ENCODE data around the gene MYG1. TPM values are rescaled to one million over a fixed set of nuclear protein-coding genes. Genes with fewer than 3 reads are reported as not detected.
A peak's percentile ranks its signal among the peaks of the same experiment; 100 is the strongest.

Gene MYG1
- total and polyA plus RNA-seq, 2 donors (not counting 3 experiments of a cell fraction or from before 2014, with no cell fraction given), result 65.5 to 65.8 TPM

- H3K9ac ChIP-seq (replicated peaks; ENCODE audit: extremely low read depth, insufficient read depth, low read length), result no peak overlapping the region
- H3K27me3 ChIP-seq (ENCODE audit: control insufficient read depth in 2 of 2, insufficient read depth in 2 of 2, low read length in 2 of 2), result no peaks in the 10 kb centered on the region
- CTCF ChIA-PET, result interaction anchor here (0.9 to 12.3 kb wide), 15 partner anchors 10 to 222 kb away, joined by 3 to 366 read pairs (median 6); partner anchors contain the start of genes AAAS, ESPL1 and MYG1
- H3K9me1 ChIP-seq (replicated peaks; ENCODE audit: control insufficient read depth, extremely low read depth, insufficient read depth, low read length), result no peaks in the 10 kb centered on the region
- peaks cover 2 to 11% of the 10 kb centered on the region in 2 experiments for H3K36me3 ChIP-seq (ENCODE audit: control insufficient read depth in 2 of 2, extremely low read depth in 1 of 2, insufficient read depth in 2 of 2, low read length in 2 of 2)
- H3K4me1 ChIP-seq (ENCODE audit: control insufficient read depth, extremely low read depth, insufficient read depth, low read length), result peaks cover 17% of the 10 kb centered on the region
- dilution Hi-C loops (cut with MboI; ENCODE audit: extremely low pct_ligation_motif_present, low sequenced_read_pairs) (no loop called here), intact Hi-C loops (cut with micrococcal nuclease) (no loop called here)
- DNase-seq (ENCODE audit: low read depth, low spot score), result no peak
- H3K79me2 ChIP-seq (ENCODE audit: control insufficient read depth, insufficient read depth, low read length), result no peaks in the 10 kb centered on the region
- BruUV-seq (replicated peaks), result TSS peak; percentile 9
- H3K4me3 ChIP-seq (replicated peaks in 1 of 3; ENCODE audit: insufficient read depth in 1 of 3, low read depth in 1 of 3, low read length in 3 of 3), result no peak overlapping the region
- H3K9me3 ChIP-seq (replicated peaks; ENCODE audit: control insufficient read depth, insufficient read depth, low read length), result no peaks in the 10 kb centered on the region
- POLR2A ChIA-PET, result interaction anchor here (1.1 kb wide), 1 partner anchor 223 kb away, joined by 3 read pairs; no protein-coding TSS in a partner anchor
- TF ChIP-seq EZH2 (IDR thresholded peaks at IDR 0.05; ENCODE audit: borderline replicate concordance, low read depth, low read length, severe bottlenecking), result no peak
- TF ChIP-seq MAX (IDR thresholded peaks at IDR 0.05; ENCODE audit: insufficient read depth, insufficient read length), result no peak
- no peak for TF ChIP-seq POLR2A (IDR thresholded peaks at IDR 0.05; ENCODE audit: low read depth, low read length)
- TF ChIP-seq MYC (IDR thresholded peaks at IDR 0.05; ENCODE audit: low read depth, low read length), result no peak
- no peak for TF ChIP-seq JUN (IDR thresholded peaks at IDR 0.05; ENCODE audit: borderline replicate concordance, insufficient read depth, insufficient read length, low read depth)
- no peak for TF ChIP-seq GATA2 (IDR thresholded peaks at IDR 0.05; ENCODE audit: insufficient read depth, insufficient read length, low read depth, low read length)
- no peak overlapping the region for H3K4me2 ChIP-seq (ENCODE audit: insufficient read depth, low read length)
- no peak overlapping the region for H2AFZ ChIP-seq (ENCODE audit: low read depth, low read length)
- H3K27ac ChIP-seq (ENCODE audit: insufficient read depth, low read depth, low read length), result no peak overlapping the region
- no peak for FAIRE-seq
- no peaks in the 10 kb centered on the region for H4K20me1 ChIP-seq (replicated peaks; ENCODE audit: control insufficient read depth, extremely low read depth, insufficient read depth, low read length)
These were observed 11.2 kb upstream of the MYG1 start for GRCh38 chr12:53288322-53288721.

DNA sequence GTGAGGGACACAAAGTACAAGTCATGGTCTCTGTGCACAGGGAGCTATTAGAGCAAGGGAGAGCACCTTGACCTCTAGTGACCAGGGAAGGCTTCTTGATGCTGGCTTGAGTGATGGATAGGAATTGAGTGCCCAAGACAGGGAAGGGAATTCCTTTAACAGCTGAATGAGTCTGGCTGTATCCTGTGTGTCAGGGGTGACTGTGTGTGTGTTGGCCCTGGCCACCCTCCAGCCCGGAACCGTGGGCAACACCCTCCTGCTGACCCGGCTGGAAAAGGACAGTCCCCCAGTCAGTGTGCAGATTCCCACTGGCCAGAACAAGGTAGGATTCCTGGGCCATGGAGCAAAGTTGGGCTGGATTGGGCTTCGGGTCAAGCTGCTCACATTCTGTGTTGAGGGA, 9.6 kb upstream of the MYG1 start:
- DNase-seq (ENCODE audit: low read depth, low spot score) (peak; percentile 33), FAIRE-seq (peak; percentile 71)
- peak overlapping the region; percentile 31 for H3K27ac ChIP-seq (ENCODE audit: insufficient read depth, low read depth, low read length)
- POLR2A ChIA-PET, result no interaction called here
- H3K4me2 ChIP-seq (ENCODE audit: insufficient read depth, low read length), result no peak overlapping the region
- CTCF ChIA-PET, result interaction anchor here (0.9 to 12.3 kb wide), 7 partner anchors 10 to 224 kb away, joined by 3 to 366 read pairs (median 4); partner anchors contain the start of genes AAAS and MYG1
- no peaks in the 10 kb centered on the region for H3K9me3 ChIP-seq (replicated peaks; ENCODE audit: control insufficient read depth, insufficient read depth, low read length)
- peaks cover 2 to 11% of the 10 kb centered on the region in 2 experiments for H3K36me3 ChIP-seq (ENCODE audit: control insufficient read depth in 2 of 2, extremely low read depth in 1 of 2, insufficient read depth in 2 of 2, low read length in 2 of 2)
- dilution Hi-C loops (cut with MboI; ENCODE audit: extremely low pct_ligation_motif_present, low sequenced_read_pairs) (no loop called here), intact Hi-C loops (cut with micrococcal nuclease) (no loop called here)
- no TSS peak for BruUV-seq (replicated peaks)
- no peak overlapping the region for H2AFZ ChIP-seq (ENCODE audit: low read depth, low read length)
- H3K4me3 ChIP-seq (replicated peaks in 1 of 3; ENCODE audit: insufficient read depth in 1 of 3, low read depth in 1 of 3, low read length in 3 of 3), result no peak overlapping the region
- TF ChIP-seq FOS (IDR thresholded peaks at IDR 0.05; ENCODE audit: borderline replicate concordance, insufficient read depth, low read length) (peak; percentile 24), POLR2AphosphoS5 (IDR thresholded peaks at IDR 0.05; ENCODE audit: insufficient read depth, low read depth, low read length) (peak; percentile 46), MAX (IDR thresholded peaks at IDR 0.05; ENCODE audit: insufficient read depth, insufficient read length) (no peak)
- no peaks in the 10 kb centered on the region for H3K9me1 ChIP-seq (replicated peaks; ENCODE audit: control insufficient read depth, extremely low read depth, insufficient read depth, low read length)
- H3K9ac ChIP-seq (replicated peaks; ENCODE audit: extremely low read depth, insufficient read depth, low read length), result no peak overlapping the region
- no peaks in the 10 kb centered on the region for H3K27me3 ChIP-seq (ENCODE audit: control insufficient read depth in 2 of 2, insufficient read depth in 2 of 2, low read length in 2 of 2)
- peaks cover 19% of the 10 kb centered on the region for H3K4me1 ChIP-seq (ENCODE audit: control insufficient read depth, extremely low read depth, insufficient read depth, low read length)
- H3K79me2 ChIP-seq (ENCODE audit: control insufficient read depth, insufficient read depth, low read length), result no peaks in the 10 kb centered on the region
- H4K20me1 ChIP-seq (replicated peaks; ENCODE audit: control insufficient read depth, extremely low read depth, insufficient read depth, low read length), result no peaks in the 10 kb centered on the region

Data from endothelial cell of umbilical vein (primary cell).